ENCODE results near the gene AIPL1.

The AIPL1 gene

GRCh38 chr17:6381526-6382465 is 53.1 kb downstream of the AIPL1 start:
- TF ChIP-seq, protein P1, sequence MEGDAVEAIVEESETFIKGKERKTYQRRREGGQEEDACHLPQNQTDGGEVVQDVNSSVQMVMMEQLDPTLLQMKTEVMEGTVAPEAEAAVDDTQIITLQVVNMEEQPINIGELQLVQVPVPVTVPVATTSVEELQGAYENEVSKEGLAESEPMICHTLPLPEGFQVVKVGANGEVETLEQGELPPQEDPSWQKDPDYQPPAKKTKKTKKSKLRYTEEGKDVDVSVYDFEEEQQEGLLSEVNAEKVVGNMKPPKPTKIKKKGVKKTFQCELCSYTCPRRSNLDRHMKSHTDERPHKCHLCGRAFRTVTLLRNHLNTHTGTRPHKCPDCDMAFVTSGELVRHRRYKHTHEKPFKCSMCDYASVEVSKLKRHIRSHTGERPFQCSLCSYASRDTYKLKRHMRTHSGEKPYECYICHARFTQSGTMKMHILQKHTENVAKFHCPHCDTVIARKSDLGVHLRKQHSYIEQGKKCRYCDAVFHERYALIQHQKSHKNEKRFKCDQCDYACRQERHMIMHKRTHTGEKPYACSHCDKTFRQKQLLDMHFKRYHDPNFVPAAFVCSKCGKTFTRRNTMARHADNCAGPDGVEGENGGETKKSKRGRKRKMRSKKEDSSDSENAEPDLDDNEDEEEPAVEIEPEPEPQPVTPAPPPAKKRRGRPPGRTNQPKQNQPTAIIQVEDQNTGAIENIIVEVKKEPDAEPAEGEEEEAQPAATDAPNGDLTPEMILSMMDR (IDR thresholded peaks at IDR 0.05): no peak
- no peak overlapping the region for H3K4me3 ChIP-seq
- H3K27ac ChIP-seq: no peak overlapping the region
- DNase-seq (ENCODE audit: low spot score): no peak

- Histone ChIP-seq H3K4me3 (no peak overlapping the region), H3K27ac (no peak overlapping the region)
- DNase-seq (ENCODE audit: low spot score): no peak
- TF ChIP-seq, protein P1 (IDR thresholded peaks at IDR 0.05): no peak
Measured at GRCh38 chr17:6380915-6381438, 53.9 kb downstream of the AIPL1 start.

- Histone ChIP-seq H3K27ac (no peak overlapping the region), H3K4me3 (no peak overlapping the region)
- DNase-seq (ENCODE audit: low spot score): no peak
- TF ChIP-seq, protein P1 (IDR thresholded peaks at IDR 0.05): no peak
Measured at GRCh38 chr17:6377906-6378305, 57.0 kb downstream of the AIPL1 start.

DNA sequence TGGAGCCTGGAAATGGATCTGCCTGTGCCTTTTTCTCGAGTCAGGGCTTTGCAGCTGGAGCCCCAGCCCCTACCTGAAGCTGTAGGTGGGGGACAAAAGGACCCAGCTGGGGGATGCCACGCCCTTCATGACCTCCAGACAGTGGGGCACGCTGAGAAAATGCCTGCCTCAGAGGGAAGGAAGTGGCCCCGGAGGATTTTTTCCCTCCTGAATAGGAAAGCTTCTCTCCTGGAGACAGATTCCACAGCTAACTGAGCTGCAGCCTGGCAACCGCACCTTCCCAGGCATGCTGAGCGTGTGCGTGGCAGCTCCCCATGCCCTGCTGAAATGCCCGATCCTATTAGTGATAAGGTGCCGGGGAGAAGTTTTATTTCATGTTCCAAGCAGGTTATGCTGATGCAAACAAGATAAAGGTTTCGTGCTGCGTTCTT is 58.0 kb downstream of the AIPL1 start:
- Histone ChIP-seq H3K4me3 (no peak overlapping the region), H3K27ac (no peak overlapping the region)
- DNase-seq (ENCODE audit: low spot score): no peak
- TF ChIP-seq, protein P1 (IDR thresholded peaks at IDR 0.05): no peak

- TF ChIP-seq, protein P1 (IDR thresholded peaks at IDR 0.05): no peak
- Histone ChIP-seq H3K4me3 (no peak overlapping the region), H3K27ac (no peak overlapping the region)
- DNase-seq (ENCODE audit: low spot score): no peak
Measured at GRCh38 chr17:6374761-6375312, 60.1 kb downstream of the AIPL1 start.

DNA sequence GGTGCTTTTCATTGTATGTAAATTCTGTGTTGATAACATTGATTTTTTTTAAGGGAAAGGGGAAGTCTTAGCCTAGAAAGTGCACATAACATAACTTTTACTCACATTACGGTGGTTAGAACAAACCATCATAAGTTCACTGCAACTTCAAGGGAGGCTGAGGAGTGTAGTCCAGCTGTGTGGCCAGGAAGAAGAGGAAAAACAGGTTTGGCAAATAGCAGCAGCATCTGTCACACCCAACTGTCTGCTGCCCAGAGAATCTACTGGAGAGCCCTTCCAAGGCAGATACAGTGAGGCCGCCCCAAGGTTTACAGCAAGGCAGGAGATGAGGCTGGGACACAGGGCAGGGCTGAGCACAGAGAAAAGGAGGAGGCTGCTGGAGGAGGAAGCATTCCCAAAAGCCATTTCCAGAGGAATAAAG is 60.6 kb downstream of the AIPL1 start:
- H3K27ac ChIP-seq: no peak overlapping the region
- DNase-seq (ENCODE audit: low spot score): no peak
- H3K4me3 ChIP-seq: no peak overlapping the region
- TF ChIP-seq, protein P1 (IDR thresholded peaks at IDR 0.05): no peak
